ENCODE data around the gene CYP2A13. TPM values are rescaled to one million over a fixed set of nuclear protein-coding genes. Genes with fewer than 3 reads are reported as not detected.

CYP2A13 gene
- total RNA-seq, 1 experiment from 2014 or later = 0.63 TPM

DNA sequence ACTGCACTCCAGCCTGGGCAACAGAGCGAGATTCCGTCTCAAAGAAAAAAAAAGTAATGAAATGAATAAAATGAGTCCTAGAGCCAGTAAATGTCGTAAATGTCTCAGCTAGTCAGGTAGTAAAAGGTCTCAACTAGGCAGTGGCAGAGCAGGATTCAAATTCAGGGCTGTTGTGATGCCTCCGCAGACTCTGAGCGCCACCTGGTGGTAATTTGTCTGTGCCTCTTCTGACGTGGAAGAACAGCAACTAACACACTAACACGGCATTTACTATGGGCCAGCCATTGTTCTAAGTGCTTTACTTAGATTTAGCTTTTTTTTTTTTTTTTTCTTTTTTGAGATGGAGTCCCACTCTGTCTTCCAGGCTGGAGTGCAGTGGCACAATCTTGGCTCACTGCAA, 56.2 kb downstream of the CYP2A13 start:
- peak; percentile 95 for TF ChIP-seq CTCF (conservative IDR thresholded peaks at IDR 0.05)
- Mint-ChIP-seq H3K27ac (0 out of 7 replicates have a peak overlapping the region, but pooled peaks of 1 of the 3 experiments have one; percentile 66), H3K36me3 (ENCODE audit: insufficient read depth in 1 of 3, low read depth in 3 of 3) (peaks cover 1 to 17% (median 5%) of the 10 kb centered on the region in 3 experiments; a peak in 4 of 7 replicates), H3K9me3 (peaks cover 7 to 13% of the 10 kb centered on the region in 2 experiments), H3K4me1 (no peaks in the 10 kb centered on the region; a peak in 2 of 4 replicates), H3K4me3 (no peak overlapping the region), H3K27me3 (ENCODE audit: low read depth) (peaks cover 2% of the 10 kb centered on the region; the same call in 1 of the 2 replicates)
- DNase-seq = peak; percentile 89
- no peak overlapping the region for H3K18ac ChIP-seq (ENCODE audit: insufficient read length, low read depth, low read length)
- no peak overlapping the region for H2BK120ac ChIP-seq (ENCODE audit: low read depth, low read length, poor library complexity, severe bottlenecking)
- H3K23me2 ChIP-seq (ENCODE audit: insufficient read length, low read depth, low read length, poor library complexity, severe bottlenecking) = no peaks in the 10 kb centered on the region
- no peak overlapping the region for H3T11ph ChIP-seq (ENCODE audit: low read length)
- H3K14ac ChIP-seq (ENCODE audit: insufficient read depth, low read length) = no peak overlapping the region
- H2BK12ac ChIP-seq (ENCODE audit: insufficient read length, low read depth, low read length) = no peak overlapping the region
- H2BK5ac ChIP-seq (ENCODE audit: insufficient read length, low read length) = no peak overlapping the region
- no peaks in the 10 kb centered on the region for H3K79me2 ChIP-seq (ENCODE audit: insufficient read depth, low read length)
- no peak overlapping the region for H4K91ac ChIP-seq (ENCODE audit: insufficient read length, low read depth, low read length)
- H4K20me1 ChIP-seq (ENCODE audit: control insufficient read depth, insufficient read depth, insufficient read length) = no peaks in the 10 kb centered on the region
- no peak overlapping the region for H2AK5ac ChIP-seq (ENCODE audit: insufficient read length, low read length)
- no peak overlapping the region for H3K56ac ChIP-seq (ENCODE audit: insufficient read length, low read depth, low read length)
- H3K27me3 ChIP-seq (ENCODE audit: insufficient read depth, low read length) = no peaks in the 10 kb centered on the region
- WGBS (ENCODE audit: extremely low coverage, insufficient read length, low lambda C conversion rate) = no CpG with 5 or more reads among the region's 7 CpGs
- no peak overlapping the region for H3K4ac ChIP-seq (ENCODE audit: low read depth, low read length)
- no peak overlapping the region for H2AFZ ChIP-seq (ENCODE audit: low read length)
- no peak overlapping the region for H3K23ac ChIP-seq (ENCODE audit: insufficient read length, low read depth, low read length)
- no peak overlapping the region for H4K5ac ChIP-seq (ENCODE audit: insufficient read length, low read depth, low read length)
- no peak overlapping the region for H2BK15ac ChIP-seq (ENCODE audit: low read depth, low read length)
- H3K27ac ChIP-seq (ENCODE audit: insufficient read length, low read depth, low read length) = no peak overlapping the region
- H3K9me3 ChIP-seq (ENCODE audit: control insufficient read depth, low read depth, low read length) = no peaks in the 10 kb centered on the region
- H3K4me1 ChIP-seq (ENCODE audit: insufficient read depth, low read length) = no peaks in the 10 kb centered on the region
- no peak overlapping the region for H4K8ac ChIP-seq (replicated peaks; ENCODE audit: insufficient read length, low read depth, low read length)
- no peaks in the 10 kb centered on the region for H3K79me1 ChIP-seq (ENCODE audit: insufficient read depth, low read depth, low read length, poor library complexity, severe bottlenecking)
- H3K4me2 ChIP-seq (ENCODE audit: insufficient read depth, insufficient read length, low read length) = no peak overlapping the region
- H3K9ac ChIP-seq (ENCODE audit: extremely low read depth, insufficient read length, low read length) = no peak overlapping the region
- no peak overlapping the region for H2BK20ac ChIP-seq (ENCODE audit: low read depth, low read length, poor library complexity, severe bottlenecking)

Other genes starting within 250 kb of the CYP2A13 start
- gene CYP2A6, start 238.0 kb upstream of the CYP2A13 start, total RNA-seq (2021) = 0.28 TPM in 1 of 2 replicates, not detected in the other
- gene CYP2A7, start 206.2 kb upstream of the CYP2A13 start, total RNA-seq (2021) = not detected in 2 replicates
- gene CYP2B6, start 97.2 kb upstream of the CYP2A13 start, total RNA-seq (2021) = 2.3 and 3.0 TPM in 2 replicates
- gene CYP2F1, start 26.0 kb downstream of the CYP2A13 start, total RNA-seq (2021) = 0.63 TPM in 1 of 2 replicates, not detected in the other
- gene CYP2S1, start 104.8 kb downstream of the CYP2A13 start, total RNA-seq (2021) = 159 and 175 TPM in 2 replicates
- gene AXL, start 130.8 kb downstream of the CYP2A13 start, total RNA-seq (2021) = 29.4 and 30.3 TPM in 2 replicates
- 309 and 315 TPM in 2 replicates for gene HNRNPUL1, start 175.9 kb downstream of the CYP2A13 start, total RNA-seq (2021)
- 37.2 and 39.4 TPM in 2 replicates for gene CCDC97, start 221.7 kb downstream of the CYP2A13 start, total RNA-seq (2021)